ENCODE data around the gene NCS1. TPM values are rescaled to one million over a fixed set of nuclear protein-coding genes. Genes with fewer than 3 reads are reported as not detected.

NCS1 gene
- total and polyA plus RNA-seq, 2 of the 8 experiments (the other 6 are each of a cell fraction or from before 2014, with no cell fraction given) = 34.7 to 47.6 TPM

GRCh38 chr9:130194378-130194932 lies 22.3 kb downstream of the NCS1 start:
- Histone ChIP-seq H4K91ac (replicated peaks; ENCODE audit: insufficient read length, low read length) (no peak overlapping the region), H3K36me3 (ENCODE audit: control insufficient read depth in 2 of 4, insufficient read depth in 4 of 4, low read length in 3 of 4) (no peaks in the 10 kb centered on the region), H3K79me2 (ENCODE audit: control insufficient read depth in 1 of 2, insufficient read depth in 2 of 2, low read length in 2 of 2) (peaks cover 7 to 16% of the 10 kb centered on the region in 2 experiments; a peak in 3 of 4 replicates), H3K23me2 (ENCODE audit: low read depth, low read length) (no peaks in the 10 kb centered on the region), H3K4me2 (ENCODE audit: insufficient read depth in 1 of 2, low read depth in 2 of 2, low read length in 2 of 2) (no peak overlapping the region), H3K4me1 (replicated peaks in 1 of 4; ENCODE audit: control insufficient read depth in 3 of 4, insufficient read depth in 4 of 4, low read length in 3 of 4) (peaks cover 0 to 24% (median 12%) of the 10 kb centered on the region in 4 experiments; a peak in 6 of 7 replicates), H3K14ac (ENCODE audit: insufficient read length) (no peak overlapping the region), H2BK12ac (ENCODE audit: low read depth, low read length) (no peak overlapping the region), H2BK120ac (replicated peaks; ENCODE audit: low read depth, low read length) (no peak overlapping the region), H3K4me3 (ENCODE audit: extremely low read depth in 1 of 4, insufficient read depth in 2 of 4, low read depth in 3 of 4, low read length in 4 of 4) (no peak overlapping the region), H3K27ac (ENCODE audit: low read depth, low read length) (no peak overlapping the region), H3K27me3 (replicated peaks in 1 of 4; ENCODE audit: control insufficient read depth in 3 of 4, extremely low read depth in 1 of 4, insufficient read depth in 3 of 4, low read length in 3 of 4) (no peaks in the 10 kb centered on the region), H2BK20ac (ENCODE audit: low read length) (no peak overlapping the region), H4K5ac (ENCODE audit: insufficient read length, low read depth, low read length) (no peak overlapping the region), H3K18ac (ENCODE audit: extremely low read depth, low read length) (0 out of 2 replicates have a peak overlapping the region, but pooled peaks have one; percentile 16), H3K79me1 (ENCODE audit: low read depth, low read length) (peaks cover 21% of the 10 kb centered on the region), H2BK5ac (ENCODE audit: low read depth, low read length) (no peak overlapping the region), H3K4ac (replicated peaks; ENCODE audit: insufficient read length, low read depth, low read length) (no peak overlapping the region), H4K20me1 (replicated peaks in 1 of 2; ENCODE audit: control insufficient read depth in 1 of 2, insufficient read depth in 2 of 2, low read length in 2 of 2) (peaks cover 1 to 3% of the 10 kb centered on the region in 2 experiments), H3K9ac (replicated peaks in 1 of 4; ENCODE audit: extremely low read depth in 1 of 4, low read depth in 3 of 4, low read length in 3 of 4) (no peak overlapping the region), H3K23ac (ENCODE audit: insufficient read length) (no peak overlapping the region), H3K56ac (replicated peaks; ENCODE audit: insufficient read length, low read depth, low read length) (no peak overlapping the region), H2BK15ac (ENCODE audit: low read length) (peak overlapping the region; percentile 72; the same call in 1 of the 2 replicates), H2AFZ (ENCODE audit: low read length) (no peak overlapping the region), H2AK5ac (ENCODE audit: low read depth, low read length) (no peak overlapping the region), H3K9me3 (ENCODE audit: insufficient read depth in 2 of 2, low read depth in 1 of 2, low read length in 1 of 2) (no peaks in the 10 kb centered on the region), H4K8ac (ENCODE audit: extremely low read depth, insufficient read depth, low read length) (peak overlapping the region; percentile 69; the same call in 1 of the 2 replicates)
- 70% methylated on average over 8 of the region's 8 CpGs; no CpG with 5 or more reads in 1 of the 2 experiments for WGBS, 2 experiments (ENCODE audit: extremely low coverage in 1 of 2, insufficient coverage in 1 of 2, insufficient read length in 1 of 2, insufficient replicate concordance in 2 of 2, low coverage in 1 of 2, low lambda C conversion rate in 2 of 2, missing lambda C conversion rate in 1 of 2)
- POLR2A ChIA-PET (ENCODE audit: partially characterized antibody) = interaction anchor here (1.1 to 1.6 kb wide), 2 partner anchors 14 to 21 kb away, joined by 4 to 5 read pairs; no protein-coding TSS in a partner anchor
- DNase-seq (ENCODE audit: low read depth in 1 of 2, low spot score in 2 of 2) = no peak
- no peak for FAIRE-seq
- CTCF ChIA-PET (ENCODE audit: partially characterized antibody) = interaction anchor here (0.7 to 1.9 kb wide), 9 partner anchors 8 to 95 kb away, joined by 3 to 9 read pairs (median 4); no protein-coding TSS in a partner anchor

All from H1 (cell line).